A673 (cell line): ENCODE measurements around the gene ADA. TPM values are rescaled to one million over a fixed set of nuclear protein-coding genes. Genes with fewer than 3 reads are reported as not detected.

Experiments
- BruUV-seq: library from RNA; stranded (reverse); fragments of 400-500 nt; replicated peaks from 2 replicates; lab custom pipeline; 2021; lab: Mats Ljungman, UMichigan
- CTCF ChIA-PET: fragments of 300-600 bp; sonication (Branson Sonifier 250); formaldehyde crosslinking; loops from one replicate; lab custom pipeline; 2022; ENCODE audit warnings: antibody characterized with exemption; lab: Charles Lee
- POLR2A ChIA-PET: fragments of 300-600 bp; sonication (Branson Sonifier 250); formaldehyde crosslinking; loops from one replicate; lab custom pipeline; 2022; ENCODE audit warnings: antibody characterized with exemption; ENCODE audit not compliant: low non-redundant PET; lab: Charles Lee
- DNase-seq: peaks from one replicate; pipeline ENCODE4 v3.0.0-alpha.2; 2015; ENCODE audit warnings: low spot score
- H3K27ac ChIP-seq: fragments of 200-600 bp; sonication (generic); 2 replicates; pipeline ENCODE4 v1.5.1; 2016; ENCODE audit warnings: mixed run types, low read depth, mild to moderate bottlenecking, mixed read lengths, antibody characterized with exemption, low read length; ENCODE audit not compliant: poor library complexity, severe bottlenecking
- H3K27me3 ChIP-seq: fragments of 200-600 bp; sonication (generic); replicated peaks from 2 replicates; pipeline ENCODE4 v1.6.1; 2017; ENCODE audit warnings: mixed run types, low read depth, mild to moderate bottlenecking, mixed read lengths, antibody characterized with exemption, low read length; ENCODE audit not compliant: insufficient read depth, poor library complexity
- H3K36me3 ChIP-seq: fragments of 200-600 bp; sonication (generic); 2 replicates; pipeline ENCODE4 v1.6.1; 2016; ENCODE audit warnings: mixed run types, mild to moderate bottlenecking, mixed read lengths, antibody characterized with exemption, low read length; ENCODE audit not compliant: insufficient read depth, poor library complexity, severe bottlenecking
- H3K4me1 ChIP-seq: fragments of 200-600 bp; sonication (generic); 2 replicates; pipeline ENCODE4 v1.6.1; 2017; ENCODE audit warnings: mixed run types, mild to moderate bottlenecking, mixed read lengths, antibody characterized with exemption, low read length; ENCODE audit not compliant: insufficient read depth, poor library complexity, severe bottlenecking
- H3K4me3 ChIP-seq: fragments of 200-600 bp; sonication (generic); 2 replicates; pipeline ENCODE4 v1.5.1; 2016; ENCODE audit warnings: low read depth, mixed run types, mild to moderate bottlenecking, mixed read lengths, low read length; ENCODE audit not compliant: poor library complexity, severe bottlenecking
- H3K9me3 ChIP-seq: fragments of 200-600 bp; sonication (generic); 2 replicates; pipeline ENCODE4 v1.6.1; 2016; ENCODE audit warnings: mixed run types, low read depth, mild to moderate bottlenecking, mixed read lengths, antibody characterized with exemption, low read length; ENCODE audit not compliant: poor library complexity, severe bottlenecking
- CTCF ChIP-seq: fragments of 300-800, 200-600 bp; sonication (generic); conservative IDR thresholded peaks from 2 replicates; pipeline ENCODE4 v1.5.1; 2017; ENCODE audit warnings: low read depth, mild to moderate bottlenecking, antibody characterized with exemption, low read length, moderate library complexity, mixed read lengths
- EZH2 ChIP-seq: fragments of 200-600 bp; sonication (generic); IDR thresholded peaks from 2 replicates; pipeline ENCODE4 v1.6.1; 2017; ENCODE audit warnings: borderline replicate concordance, low read depth, mild to moderate bottlenecking, mixed read lengths, antibody characterized with exemption, low read length; ENCODE audit not compliant: poor library complexity, severe bottlenecking
- intact Hi-C: fragments of 100-400 bp; cut with micrococcal nuclease; formaldehyde crosslinking; loops from one replicate; pipeline ENCODE4 v1.10.0; 2022; ENCODE audit not compliant: unreplicated experiment
- total RNA-seq: library from RNA; stranded (reverse); gene quantifications from 2 replicates; pipeline ENCODE4 v1.2.3, GENCODE V29; 2021

The ADA gene
- total RNA-seq, 1 experiment from 2014 or later = 19.3 TPM

DNA sequence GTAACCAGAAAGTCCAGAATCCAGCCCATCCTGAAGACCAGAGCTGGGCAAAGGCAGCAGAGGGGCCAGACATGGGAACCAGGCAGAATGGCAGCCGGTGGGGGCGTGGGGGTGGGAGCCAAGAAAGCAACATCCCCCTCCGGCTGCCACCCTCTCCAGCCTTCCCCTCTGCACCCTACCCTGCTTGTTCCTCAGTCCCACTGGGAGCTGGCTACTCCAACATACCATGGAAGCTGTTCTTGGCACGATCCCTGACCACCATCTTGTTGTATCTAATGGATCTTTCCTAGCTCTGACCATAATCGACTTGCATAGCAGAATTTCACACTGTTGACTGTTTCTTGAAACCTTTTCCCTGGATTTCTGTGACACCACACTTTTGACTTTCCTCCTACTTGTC is 30.2 kb downstream of the ADA start:
- no peak overlapping the region for H3K27ac ChIP-seq
- POLR2A ChIA-PET = no interaction called here
- no peak for DNase-seq
- H3K36me3 ChIP-seq = peaks cover 41% of the 10 kb centered on the region
- H3K9me3 ChIP-seq = no peaks in the 10 kb centered on the region
- no peak for TF ChIP-seq CTCF
- TF ChIP-seq EZH2 = no peak
- intact Hi-C loops = no loop called here
- no peaks in the 10 kb centered on the region for H3K27me3 ChIP-seq
- BruUV-seq = no TSS peak
- CTCF ChIA-PET = no interaction called here
- no peak overlapping the region for H3K4me3 ChIP-seq
- H3K4me1 ChIP-seq = peaks cover 7% of the 10 kb centered on the region

DNA sequence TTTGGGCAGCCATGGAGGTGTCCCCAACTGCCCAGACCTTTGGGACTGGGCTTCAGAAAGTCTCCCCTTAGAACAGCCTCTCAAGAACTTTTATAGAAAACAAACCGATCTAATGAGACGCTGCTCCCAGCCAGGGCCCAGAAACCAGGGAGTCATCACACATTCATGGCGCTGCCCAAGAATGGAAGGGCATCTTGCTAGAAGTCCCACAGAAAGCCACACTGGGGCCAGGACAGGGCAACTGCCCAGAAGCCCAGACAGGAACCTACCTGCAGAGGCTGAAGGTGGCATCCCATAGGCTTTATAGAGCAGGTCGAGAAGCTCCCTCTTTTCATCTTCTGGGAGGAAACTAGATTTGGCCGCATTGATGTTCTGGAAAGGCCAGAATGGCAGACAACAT is 31.5 kb downstream of the ADA start:
- Histone ChIP-seq H3K4me3 (no peak overlapping the region), H3K4me1 (peaks cover 10% of the 10 kb centered on the region), H3K27ac (no peak overlapping the region), H3K36me3 (peaks cover 48% of the 10 kb centered on the region), H3K9me3 (no peaks in the 10 kb centered on the region), H3K27me3 (no peaks in the 10 kb centered on the region)
- no peak for DNase-seq
- CTCF ChIA-PET = no interaction called here
- no peak for TF ChIP-seq CTCF
- POLR2A ChIA-PET = no interaction called here
- intact Hi-C loops = no loop called here
- BruUV-seq = no TSS peak

- ChIA-PET CTCF (no interaction called here), POLR2A (no interaction called here)
- no peak for DNase-seq
- intact Hi-C loops = no loop called here
- no peak for TF ChIP-seq CTCF
- no peak for TF ChIP-seq EZH2
- peaks cover 10% of the 10 kb centered on the region for H3K4me1 ChIP-seq
- no peak overlapping the region for H3K27ac ChIP-seq
- H3K4me3 ChIP-seq = no peak overlapping the region
- H3K36me3 ChIP-seq = peaks cover 56% of the 10 kb centered on the region
- no peaks in the 10 kb centered on the region for H3K9me3 ChIP-seq
- H3K27me3 ChIP-seq = no peaks in the 10 kb centered on the region
- no TSS peak for BruUV-seq
Observed at GRCh38 chr20:44619294-44619693, 32.2 kb downstream of the ADA start.
